Measurements from ENCODE around the gene CXorf51B.
A peak's percentile ranks its signal among the peaks of the same experiment; 100 is the strongest.
"Not testable (repeated sequence)": the region's sequence is repeated elsewhere in the genome, so short reads cannot be mapped to it uniquely, and the experiment has no call there.

The CXorf51B gene

GRCh38 chrX:146809471-146809870 is at the start of gene CXorf51B:
CXorf51B (plus strand) TSS chrX:146809771; CDS start chrX:146809792, 21 bp downstream.
- not testable (repeated sequence) for DNase-seq (ENCODE audit: low spot score)

DNA sequence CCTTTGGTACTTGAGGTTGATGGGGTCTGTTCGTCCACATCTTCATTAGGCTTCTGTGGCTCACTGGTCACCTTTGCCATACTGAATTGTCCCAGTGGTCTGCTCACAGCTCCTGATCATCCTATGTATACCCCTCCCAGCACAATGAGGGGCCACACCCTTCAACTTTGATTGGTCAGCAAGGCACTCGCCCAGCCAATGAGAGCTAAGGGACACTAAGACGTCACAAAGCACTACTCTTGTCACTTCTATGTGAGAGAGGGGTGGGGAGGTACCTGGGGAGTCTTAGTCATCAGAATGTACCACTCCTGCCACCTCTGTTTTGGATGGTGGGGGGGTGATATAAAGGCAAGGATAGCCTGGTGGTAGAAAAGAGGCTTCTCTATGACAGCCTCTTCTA is 5.1 kb downstream of the CXorf51B start, which contains the start of gene CXorf51A:
TSS of gene CXorf51A (minus strand) at position 101 of the 400 bp plus-strand sequence. CDS start at position 80, 21 bp downstream.
- DNase-seq (ENCODE audit: low spot score) = not testable (repeated sequence)

DNA sequence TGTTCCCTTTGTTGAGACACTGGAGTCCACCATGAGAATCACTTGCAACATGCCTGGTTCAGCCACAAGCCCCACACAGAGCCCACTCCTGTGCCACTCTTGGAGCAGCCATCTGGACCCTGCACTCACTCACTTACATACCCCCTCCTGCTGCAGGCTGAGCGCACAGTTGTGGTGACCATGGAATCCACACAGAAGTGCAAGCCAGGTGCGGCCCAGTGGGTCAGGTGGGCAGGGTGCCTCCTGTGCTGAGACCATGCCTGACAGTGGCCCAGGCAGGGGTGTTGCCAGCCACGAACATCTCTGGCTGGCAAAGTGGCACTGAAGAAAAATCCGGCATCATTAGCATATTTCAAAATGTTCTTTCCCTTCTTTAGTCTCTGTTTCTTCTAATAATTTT is 22.4 kb downstream of the CXorf51B start:
- no peak for DNase-seq (ENCODE audit: low spot score)

DNA sequence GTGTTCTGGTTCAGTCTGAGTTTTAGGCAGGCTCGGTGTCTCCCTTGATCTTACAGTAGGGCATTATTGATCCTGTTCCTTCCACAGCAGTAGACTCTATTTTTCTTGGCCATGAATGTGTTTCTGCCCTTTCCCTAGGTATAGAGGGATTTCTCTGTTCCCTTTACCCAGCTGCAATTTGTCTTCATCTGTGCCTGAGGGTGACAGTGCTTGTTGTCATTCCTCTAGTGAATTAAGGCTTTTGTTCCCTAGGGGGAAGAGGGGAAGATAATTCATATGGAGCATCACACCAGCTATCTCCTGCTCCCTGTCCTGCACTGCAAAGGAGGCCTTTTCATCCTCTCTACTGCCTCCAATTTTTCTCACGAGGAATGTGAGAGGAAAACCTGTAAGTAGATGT is 44.7 kb downstream of the CXorf51B start:
- peak; percentile 77 for DNase-seq (ENCODE audit: low spot score)

All from pons (tissue), 1 donor.